Natural killer cell (primary cell): ENCODE measurements around the gene TNFSF13B. TPM values are rescaled to one million over a fixed set of nuclear protein-coding genes. Genes with fewer than 3 reads are reported as not detected.

Experiments
- ATAC-seq, 3 donors: fragments of 150-1000 bp in 2 of 3; fragments of 200-7000 bp in 1 of 3; cut with Tn5 transposase; 1 replicate in 1 of 3; 2 replicates in 2 of 3; pipeline ENCODE4 v1.10.0; 2021; ENCODE audit warnings: mild to moderate bottlenecking in 2 of 3, moderate library complexity in 2 of 3
- DNase-seq, 2 donors: peaks; one replicate each; pipeline versions ENCODE4 v3.0.0 to v3.0.0-alpha.2; 2013 to 2021; ENCODE audit warnings: mixed read lengths in 1 of 2
- H3K27ac ChIP-seq: one replicate; pipeline ENCODE4 v1.5.1; 2013; ENCODE audit warnings: mild to moderate bottlenecking, low read length
- H3K27me3 ChIP-seq: one replicate; pipeline ENCODE4 v1.6.1; 2013; ENCODE audit warnings: low read length; ENCODE audit not compliant: control insufficient read depth, insufficient read depth
- H3K36me3 ChIP-seq: one replicate; pipeline ENCODE4 v1.6.1; 2013; ENCODE audit warnings: low read length; ENCODE audit not compliant: control insufficient read depth, insufficient read depth
- H3K4me1 ChIP-seq: one replicate; pipeline ENCODE4 v1.6.1; 2013; ENCODE audit warnings: low read length; ENCODE audit not compliant: control insufficient read depth, insufficient read depth
- H3K4me3 ChIP-seq: one replicate; pipeline ENCODE4 v1.5.1; 2013; ENCODE audit warnings: low read length
- H3K9me3 ChIP-seq: one replicate; pipeline ENCODE4 v1.6.1; 2013; ENCODE audit warnings: low read length; ENCODE audit not compliant: control insufficient read depth, insufficient read depth
- H3K27ac Mint-ChIP-seq, 2 donors: one replicate each; pipeline ENCODE4 v1.8.0; 2022; ENCODE audit warnings: mild to moderate bottlenecking in 2 of 2, mixed read lengths in 2 of 2, moderate library complexity in 1 of 2
- H3K27me3 Mint-ChIP-seq, 2 donors: one replicate each; pipeline ENCODE4 v1.8.0; 2022; ENCODE audit warnings: low read depth in 2 of 2, mixed read lengths in 2 of 2
- H3K36me3 Mint-ChIP-seq: one replicate; pipeline ENCODE4 v1.8.0; 2022; ENCODE audit warnings: mixed read lengths
- H3K4me1 Mint-ChIP-seq, 2 donors: one replicate each; pipeline ENCODE4 v1.8.0; 2022; ENCODE audit warnings: mixed read lengths in 2 of 2
- H3K4me3 Mint-ChIP-seq: one replicate; pipeline ENCODE4 v1.8.0; 2022; ENCODE audit warnings: mild to moderate bottlenecking, moderate library complexity, mixed read lengths
- H3K9me3 Mint-ChIP-seq, 2 donors: one replicate each; pipeline ENCODE4 v1.8.0; 2022; ENCODE audit warnings: mixed read lengths in 2 of 2
- CTCF ChIP-seq: fragments of 200-600 bp; IDR thresholded peaks from one replicate; pipeline ENCODE4 v1.8.0; 2022; ENCODE audit warnings: antibody characterized with exemption
- WGBS: methylation state at CpG from one replicate; pipeline ENCODE4 v1.1.7; 2013; ENCODE audit warnings: missing lambda C conversion rate; ENCODE audit not compliant: insufficient coverage; 5-methylcytosine and 5-hydroxymethylcytosine counted together
- intact Hi-C: fragments of 100-400 bp; cut with micrococcal nuclease; formaldehyde crosslinking; loops from one replicate; pipeline ENCODE4 v1.14.2; 2022
- total RNA-seq, 4 donors: library from RNA; stranded (reverse); fragments of 120-200 nt in 1 of 4; gene quantifications; one replicate each; pipeline versions ENCODE4 v1.2.3 to v1.2.4, GENCODE V29; 2013 to 2022

Gene TNFSF13B
- total RNA-seq, result 1 to 10 TPM; 4.0 to 9.5 (median 6.3) TPM
- total RNA-seq (2013), result 15.9 TPM

- Mint-ChIP-seq H3K27me3 (no peaks in the 10 kb centered on the region), H3K9me3 (no peaks in the 10 kb centered on the region), H3K36me3 (no peaks in the 10 kb centered on the region), H3K4me1 (peaks cover 33 to 36% of the 10 kb centered on the region in 2 donors), H3K4me3 (peak within 1 kb of the TSS; percentile 90), H3K27ac (peak within 1 kb of the TSS; percentile 85 to 93)
- H3K9me3 ChIP-seq, result no peaks in the 10 kb centered on the region
- WGBS, result under 1% methylated on average over 16 of the region's 16 CpGs
- ATAC-seq (peak; percentile 74 to 75 (median 75)), DNase-seq (peak; percentile 28 to 55)
- intact Hi-C loops, result no loop called here
- H3K27me3 ChIP-seq, result no peaks in the 10 kb centered on the region
- no peaks in the 10 kb centered on the region for H3K36me3 ChIP-seq
- peak within 1 kb of the TSS; percentile 38 for H3K4me3 ChIP-seq
- TF ChIP-seq CTCF, result no peak
- peaks cover 16% of the 10 kb centered on the region for H3K4me1 ChIP-seq
- peak within 1 kb of the TSS; percentile 83 for H3K27ac ChIP-seq
Observed at GRCh38 chr13:108269601-108270328, at the start of gene TNFSF13B. Gene TNFSF13B (plus strand): TSS chr13:108269718. CDS start chr13:108269896, 178 bp downstream.

- H3K27me3 ChIP-seq, result no peaks in the 10 kb centered on the region
- Mint-ChIP-seq H3K27me3 (no peaks in the 10 kb centered on the region), H3K4me1 (peaks cover 36 to 51% of the 10 kb centered on the region in 2 donors), H3K4me3 (peak overlapping the region; percentile 82), H3K9me3 (no peaks in the 10 kb centered on the region), H3K36me3 (no peaks in the 10 kb centered on the region), H3K27ac (peak overlapping the region; percentile 95 to 100)
- H3K27ac ChIP-seq, result no peak overlapping the region
- TF ChIP-seq CTCF, result no peak
- no peak overlapping the region for H3K4me3 ChIP-seq
- H3K4me1 ChIP-seq, result peaks cover 15% of the 10 kb centered on the region
- WGBS, result no CpG with 5 or more reads among the region's 1 CpG
- H3K9me3 ChIP-seq, result no peaks in the 10 kb centered on the region
- DNase-seq (peak in 1 of 2 donors; percentile 50), ATAC-seq (no peak)
- no peaks in the 10 kb centered on the region for H3K36me3 ChIP-seq
- intact Hi-C loops, result no loop called here
Observed at GRCh38 chr13:108220041-108220440, 49.5 kb upstream of the TNFSF13B start.

- H3K4me1 Mint-ChIP-seq, result peaks cover 53 to 69% of the 10 kb centered on the region in 2 donors
- no peak for DNase-seq
- peak in 1 of 3 donors; percentile 29 for ATAC-seq
- no peak overlapping the region for H3K27ac Mint-ChIP-seq
- intact Hi-C loops, result no loop called here
- no peaks in the 10 kb centered on the region for H3K9me3 Mint-ChIP-seq
- no peak for TF ChIP-seq CTCF
- WGBS, result 93% methylated on average over 5 of the region's 7 CpGs
- no peaks in the 10 kb centered on the region for H3K36me3 Mint-ChIP-seq
- no peaks in the 10 kb centered on the region for H3K9me3 ChIP-seq
- H3K36me3 ChIP-seq, result no peaks in the 10 kb centered on the region
- no peak overlapping the region for H3K27ac ChIP-seq
- H3K4me3 ChIP-seq, result no peak overlapping the region
- H3K27me3 ChIP-seq, result no peaks in the 10 kb centered on the region
- H3K4me3 Mint-ChIP-seq, result no peak overlapping the region
- H3K4me1 ChIP-seq, result peaks cover 5% of the 10 kb centered on the region
- no peaks in the 10 kb centered on the region for H3K27me3 Mint-ChIP-seq
Observed at GRCh38 chr13:108223687-108224503, 45.6 kb upstream of the TNFSF13B start.
